ENCODE data around the gene PRAMEF20.
A peak's percentile ranks its signal among the peaks of the same experiment; 100 is the strongest.

Gene PRAMEF20

DNA sequence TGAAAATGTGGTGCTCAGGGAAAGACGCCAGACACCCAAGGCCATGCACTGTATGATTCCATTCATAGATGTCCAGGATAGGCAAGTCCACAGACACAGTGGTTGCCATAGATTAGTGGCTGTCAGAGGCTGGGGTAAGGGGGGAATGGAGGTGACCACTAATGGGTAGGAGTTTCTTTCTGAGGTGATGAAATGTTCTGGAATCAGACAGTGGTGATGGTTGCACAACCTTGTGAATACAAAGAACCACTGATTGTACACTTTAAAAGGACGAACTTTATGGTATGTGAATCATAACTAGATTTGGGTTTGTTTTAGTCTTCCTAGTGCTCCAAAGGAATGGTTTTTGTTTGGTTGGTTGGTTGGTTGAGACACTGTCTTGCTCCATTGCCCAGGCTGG lies 51.7 kb downstream of the PRAMEF20 start:
- DNase-seq, result no peak

DNA sequence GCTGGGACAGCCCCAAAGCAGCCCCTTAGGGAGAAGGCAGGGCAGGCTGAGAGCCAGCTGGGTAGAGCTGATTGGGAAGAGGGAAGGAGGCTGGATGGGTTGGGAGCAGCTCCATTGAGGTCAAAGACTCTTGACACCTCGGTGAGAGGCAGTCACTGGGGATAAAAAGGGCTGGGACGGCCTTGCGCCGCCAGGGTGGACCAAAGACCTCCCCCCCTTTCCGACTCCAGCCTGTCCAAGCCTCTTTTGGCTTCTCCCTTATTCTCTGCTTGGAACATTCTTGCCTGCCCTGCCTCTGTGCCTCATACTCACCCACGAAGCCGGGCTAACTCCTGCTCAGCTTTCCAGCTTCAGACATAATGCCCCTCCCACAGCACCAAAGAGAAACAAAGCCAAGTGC lies 52.4 kb downstream of the PRAMEF20 start:
- DNase-seq, result no peak

DNA sequence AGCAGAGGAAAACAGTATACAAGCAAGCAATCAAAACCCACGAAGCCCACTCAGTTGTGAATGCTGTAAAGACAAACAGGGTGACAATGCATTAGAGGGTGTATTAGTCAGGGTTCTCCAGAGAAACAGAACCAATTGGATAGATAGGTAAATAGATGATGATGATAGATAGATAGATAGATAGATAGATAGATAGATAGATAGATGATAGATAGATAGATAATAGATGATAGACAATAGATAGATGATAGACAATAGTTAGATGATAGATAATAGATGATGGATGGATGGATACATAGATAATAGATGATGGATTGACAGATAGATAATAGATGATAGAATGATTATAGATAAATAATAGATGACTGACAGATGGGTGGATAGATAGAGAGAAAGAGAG lies 55.3 kb downstream of the PRAMEF20 start:
- no peak for DNase-seq

DNA sequence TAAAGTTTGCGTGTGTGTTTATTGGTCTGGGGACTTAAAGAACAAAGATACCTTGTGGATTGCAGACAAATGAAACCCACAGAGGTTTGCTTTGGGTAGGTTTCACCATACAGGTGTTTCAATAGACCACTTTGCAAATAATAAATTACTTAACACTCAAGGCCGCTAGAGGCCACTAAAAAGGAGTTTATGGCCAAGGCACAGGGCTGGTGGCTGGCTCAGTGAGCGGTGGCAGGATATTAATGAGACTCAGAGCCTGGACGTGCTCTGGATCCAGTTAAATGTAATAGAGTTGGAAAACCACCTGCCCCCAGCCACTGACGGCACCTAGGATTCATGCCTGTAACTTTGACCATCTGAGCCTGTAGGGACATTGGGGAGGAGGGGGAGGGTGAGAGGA lies 59.1 kb downstream of the PRAMEF20 start:
- DNase-seq, result peak in 2 of 56 donors; percentile 1 to 4
